ENCODE data around the gene TAB2.

- TF ChIP-seq CTCF (IDR thresholded peaks at IDR 0.05) (no peak), POLR2A (IDR thresholded peaks at IDR 0.05) (no peak)
Observed at GRCh38 chr6:149335924-149336608, 18.6 kb downstream of the TAB2 start.

All from body of pancreas (tissue), 4 donors.